LNCAP (cell line): ENCODE data around the gene SIRT7.

ENCODE experiments used
- TF ChIP-seq, protein P1 (sequence below): fragments of 450-650 bp; IDR thresholded peaks from 2 replicates; pipeline ENCODE4 v1.5.1; 2017; ENCODE audit warnings: mild to moderate bottlenecking

SIRT7 gene

DNA sequence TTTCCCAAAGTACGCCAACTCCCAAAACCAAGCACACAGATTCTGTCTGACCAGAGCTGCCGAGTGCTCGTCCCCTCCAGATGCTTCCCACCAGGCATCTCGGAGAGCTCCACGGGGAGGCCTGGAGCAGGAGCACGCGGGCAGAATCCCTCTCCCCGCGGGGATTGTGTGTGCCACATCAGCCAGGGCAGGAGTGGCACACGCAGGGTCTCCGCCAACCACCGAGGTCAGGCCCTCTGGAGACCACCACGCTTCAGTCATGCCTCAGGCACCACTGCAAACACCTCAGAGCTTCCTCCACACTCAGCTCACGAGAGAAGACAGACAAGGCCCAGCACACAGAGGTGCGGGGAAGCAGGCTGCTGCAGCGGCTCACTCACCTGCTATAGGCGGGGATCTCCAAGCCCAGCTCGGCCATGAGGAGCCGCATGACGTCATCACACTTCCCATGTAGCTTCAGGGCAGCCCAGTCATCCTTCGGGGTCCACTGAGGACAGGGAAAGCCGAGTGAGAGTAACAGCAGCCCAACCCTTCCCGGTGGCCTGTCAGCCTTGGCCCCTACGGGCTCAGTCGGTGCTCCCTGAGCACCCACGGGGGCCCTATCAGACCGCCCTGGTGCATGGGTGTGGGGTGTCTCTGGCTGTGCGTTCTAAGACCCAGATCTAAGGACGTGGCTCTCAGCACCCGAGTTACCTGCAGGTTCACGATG lies 4.4 kb downstream of the SIRT7 start:
- TF ChIP-seq, protein P1, sequence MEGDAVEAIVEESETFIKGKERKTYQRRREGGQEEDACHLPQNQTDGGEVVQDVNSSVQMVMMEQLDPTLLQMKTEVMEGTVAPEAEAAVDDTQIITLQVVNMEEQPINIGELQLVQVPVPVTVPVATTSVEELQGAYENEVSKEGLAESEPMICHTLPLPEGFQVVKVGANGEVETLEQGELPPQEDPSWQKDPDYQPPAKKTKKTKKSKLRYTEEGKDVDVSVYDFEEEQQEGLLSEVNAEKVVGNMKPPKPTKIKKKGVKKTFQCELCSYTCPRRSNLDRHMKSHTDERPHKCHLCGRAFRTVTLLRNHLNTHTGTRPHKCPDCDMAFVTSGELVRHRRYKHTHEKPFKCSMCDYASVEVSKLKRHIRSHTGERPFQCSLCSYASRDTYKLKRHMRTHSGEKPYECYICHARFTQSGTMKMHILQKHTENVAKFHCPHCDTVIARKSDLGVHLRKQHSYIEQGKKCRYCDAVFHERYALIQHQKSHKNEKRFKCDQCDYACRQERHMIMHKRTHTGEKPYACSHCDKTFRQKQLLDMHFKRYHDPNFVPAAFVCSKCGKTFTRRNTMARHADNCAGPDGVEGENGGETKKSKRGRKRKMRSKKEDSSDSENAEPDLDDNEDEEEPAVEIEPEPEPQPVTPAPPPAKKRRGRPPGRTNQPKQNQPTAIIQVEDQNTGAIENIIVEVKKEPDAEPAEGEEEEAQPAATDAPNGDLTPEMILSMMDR: no peak

DNA sequence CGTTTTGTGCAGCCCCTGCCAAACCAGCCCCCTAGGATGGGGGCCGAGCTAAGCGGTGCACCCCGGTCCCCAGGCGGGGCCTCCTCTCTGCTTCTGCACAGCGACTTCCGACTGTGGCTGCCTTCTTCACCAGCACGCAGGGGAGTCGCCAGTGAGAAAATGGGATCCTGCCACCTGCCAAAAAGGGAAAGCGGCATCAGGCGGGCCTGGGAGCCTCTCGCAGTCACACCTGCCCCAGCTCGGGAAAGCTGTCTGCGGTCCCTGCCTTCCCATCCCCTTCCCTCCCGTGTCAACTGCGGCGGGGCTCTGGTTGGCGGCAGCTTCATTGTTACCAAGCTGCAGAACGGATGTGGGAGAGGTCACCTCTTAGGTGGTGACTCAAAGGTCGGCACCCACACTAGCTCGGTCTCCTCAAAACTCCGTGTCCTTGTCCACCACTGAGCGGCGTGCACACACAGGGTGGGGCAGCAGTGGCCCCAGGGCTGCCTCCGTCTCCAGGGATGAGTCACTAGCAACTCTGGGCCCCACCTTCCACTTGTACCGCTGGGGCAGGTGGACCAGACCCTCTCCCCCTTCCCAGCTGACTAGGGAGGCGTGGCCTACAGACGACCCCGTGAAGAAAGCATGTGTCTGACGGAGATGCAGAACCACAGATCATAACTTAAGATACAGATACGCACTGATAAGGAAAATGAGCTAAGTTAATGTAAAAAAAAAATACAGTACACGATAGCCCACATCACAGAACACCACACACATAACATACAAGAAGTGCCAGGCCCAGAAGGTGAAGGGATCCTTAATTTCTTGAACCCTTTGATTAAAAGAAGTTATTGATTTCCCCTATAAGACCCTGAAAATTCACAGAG lies 5.3 kb downstream of the SIRT7 start:
- TF ChIP-seq, protein P1: no peak

DNA sequence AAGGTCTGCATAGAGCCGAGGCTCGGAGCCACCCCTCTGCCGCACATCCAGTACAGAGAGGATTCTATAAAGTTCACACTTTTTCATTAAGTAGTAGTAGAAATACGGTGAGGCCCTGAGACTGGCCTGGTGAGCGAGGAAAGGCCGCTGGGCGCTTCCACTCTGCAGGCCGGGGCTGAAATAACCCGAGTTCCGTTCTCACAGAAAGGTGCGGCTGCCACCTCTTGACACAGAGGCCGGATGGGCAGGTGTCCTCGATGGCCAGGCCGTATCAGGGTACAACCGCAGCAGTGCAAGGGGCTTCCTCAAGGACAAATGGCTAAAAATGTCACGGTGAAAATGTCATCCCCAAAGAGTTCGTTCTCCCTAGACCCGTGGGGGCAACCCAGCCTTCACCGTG lies 6.0 kb downstream of the SIRT7 start:
- TF ChIP-seq, protein P1: 0 out of 2 replicates have a peak, but pooled peaks have one; percentile 17

DNA sequence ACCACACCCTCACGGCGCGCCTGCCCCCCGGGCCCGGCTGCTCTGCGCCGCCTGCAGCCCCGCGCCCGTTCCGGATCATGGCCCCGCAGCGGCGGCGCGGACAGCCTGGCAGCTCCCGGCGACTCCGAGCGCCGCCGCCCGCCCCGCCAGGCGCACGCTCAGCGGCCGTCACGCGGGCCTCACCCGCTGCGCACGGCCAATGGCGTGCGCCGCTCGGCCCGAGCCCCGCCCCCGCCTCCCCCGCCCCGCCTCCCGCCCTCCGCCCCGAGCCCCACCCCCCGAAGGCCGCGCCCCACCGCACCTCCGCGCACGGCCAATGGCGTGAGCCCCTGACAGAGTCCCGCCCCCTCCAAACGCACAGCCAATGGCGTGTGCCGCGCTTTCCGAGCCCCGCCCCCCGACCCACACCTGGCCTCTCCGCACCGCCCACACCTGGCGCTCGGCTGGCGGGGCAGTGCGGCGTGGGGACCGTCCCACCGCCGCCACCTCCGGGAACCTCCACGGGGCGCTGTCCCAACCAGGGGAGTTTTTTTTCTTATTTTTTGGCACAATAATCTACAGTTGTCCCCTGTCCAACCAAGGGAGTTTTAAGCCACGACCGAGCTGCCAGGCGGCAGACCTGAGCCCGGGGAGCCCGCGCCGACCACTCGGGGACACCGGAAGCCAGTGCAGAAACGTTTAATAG lies 6.6 kb downstream of the SIRT7 start, which contains the start of gene PCYT2:
Gene PCYT2 (minus strand): TSS at position 123 of the 685 bp plus-strand sequence. CDS start 44 bp downstream, at position 79.
- TF ChIP-seq, protein P1: peak; percentile 48

DNA sequence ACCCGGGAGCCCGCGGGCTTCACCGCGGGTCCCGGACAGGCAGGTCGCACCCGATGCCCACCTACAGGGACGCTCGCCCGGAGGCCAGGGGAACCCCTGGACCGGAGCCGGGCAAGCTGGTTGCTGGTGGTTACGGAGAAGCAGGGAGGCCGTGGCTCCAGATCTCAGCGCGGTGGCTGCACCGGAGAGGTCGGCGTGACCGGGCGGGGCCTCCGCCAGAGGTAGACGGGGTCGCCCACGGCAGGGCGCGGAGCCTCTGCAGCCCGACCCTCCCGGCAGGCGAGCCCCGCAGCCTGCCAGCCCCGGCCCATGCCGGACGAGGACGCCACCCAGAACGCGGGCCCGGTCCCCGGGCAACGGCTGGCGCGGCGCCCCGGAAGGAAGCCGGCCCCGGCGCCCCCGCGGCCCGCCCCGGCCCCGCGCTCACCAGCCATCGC lies 7.1 kb downstream of the SIRT7 start:
- TF ChIP-seq, protein P1: no peak

DNA sequence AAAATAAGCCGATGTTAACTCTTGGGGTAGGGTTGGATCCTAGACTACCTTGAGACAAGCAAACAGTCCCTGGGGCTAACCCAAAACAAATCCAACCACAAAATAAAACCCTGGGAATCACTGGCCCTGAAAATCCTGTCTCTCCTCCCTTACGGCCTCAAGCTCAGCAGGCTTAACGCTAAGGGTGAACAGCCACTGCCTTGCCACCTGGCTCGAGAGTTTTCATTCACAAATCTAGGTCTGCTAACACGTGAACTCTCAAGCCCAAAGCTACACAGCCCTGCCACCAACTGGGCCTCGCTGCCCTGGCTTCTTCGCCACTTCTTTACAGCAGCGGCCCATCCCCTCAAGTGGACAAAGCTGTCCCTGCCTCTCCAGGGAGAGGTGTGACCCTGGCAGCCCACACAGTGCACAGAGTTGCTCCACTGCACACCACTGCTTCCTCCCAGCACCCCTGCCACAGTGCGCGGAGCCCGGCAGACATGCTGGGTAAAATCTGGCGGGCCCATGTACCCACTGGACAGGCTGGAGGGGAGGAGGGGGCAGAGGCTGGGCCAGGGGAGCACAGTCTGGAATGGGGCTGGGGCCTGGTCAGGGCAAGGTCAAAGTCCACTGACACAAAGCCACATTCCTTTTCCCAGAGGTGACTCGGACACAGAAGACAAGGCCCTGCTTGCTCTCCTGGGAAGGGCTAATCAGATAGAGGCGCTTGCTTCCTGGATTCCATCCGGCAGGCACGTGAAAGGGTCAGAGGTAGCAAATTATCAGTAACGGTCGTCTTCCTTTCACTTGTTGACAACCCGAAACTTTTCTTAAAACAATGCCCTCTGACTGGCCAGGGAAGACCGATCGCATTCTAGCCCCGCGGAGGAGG lies 7.8 kb downstream of the SIRT7 start:
- TF ChIP-seq, protein P1: no peak

DNA sequence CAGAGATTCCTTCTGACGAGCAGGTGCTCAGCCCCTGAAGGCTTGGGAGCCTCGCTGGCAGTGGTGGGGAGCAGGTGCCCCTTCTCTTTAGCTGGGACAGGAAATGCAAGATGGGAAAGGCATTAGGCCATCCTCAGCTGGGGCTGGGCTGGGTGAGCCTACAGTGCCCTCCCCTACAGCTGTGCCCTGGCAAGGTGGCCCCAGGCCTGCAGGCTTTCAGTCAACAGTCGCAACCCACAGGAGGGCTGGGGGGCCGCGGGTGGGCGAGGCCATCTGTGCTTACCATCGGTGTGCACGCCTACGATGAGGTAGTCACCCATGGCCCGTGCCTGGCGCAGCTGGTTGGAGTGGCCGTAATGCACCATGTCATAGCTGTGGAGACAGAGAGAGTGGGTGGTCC lies 8.7 kb downstream of the SIRT7 start:
- TF ChIP-seq, protein P1: no peak
